Left cardiac atrium (tissue), 4 donors: ENCODE data around the gene SUPT5H. TPM values are rescaled to one million over a fixed set of nuclear protein-coding genes. Genes with fewer than 3 reads are reported as not detected.

Experiments used
- ATAC-seq, 2 donors: fragments of 200-7000 bp; cut with Tn5 transposase; one replicate each; pipeline ENCODE4 v1.9.1; 2020; ENCODE audit warnings: mild to moderate bottlenecking in 2 of 2, moderate library complexity in 2 of 2
- DNase-seq: peaks from one replicate; pipeline ENCODE4 v3.0.0-alpha.2; 2020
- intact Hi-C, 2 donors: fragments of 100-400 bp; cut with DNase I; formaldehyde crosslinking; loops; one replicate each; pipeline versions ENCODE4 v1.14.1 to v1.15.1; 2022 to 2023
- long read RNA-seq: library from polyadenylated mRNA; unstranded; transcript quantifications from one replicate; pipeline ENCODE4 v2.0.0, GENCODE V29; 2021
- total RNA-seq, 2 donors: library from RNA; stranded (reverse); fragmentation: NEBNext Ultra II Directional; extraction: Animal tissue kit (Norgen Biotek cat#: 25700); gene quantifications; one replicate each; pipeline ENCODE4 v1.2.1, GENCODE V29; 2021
- donor health status: DM: no; HTN: yes; CAD: no.
- donor health status: DM: no; HTN: yes; CAD: no; lungs with severe emphysema.
- donor health status: DM: yes; HTN: yes; CAD: no.
- donor health status: Dilated cardiomyopathy.

The SUPT5H gene
- 10 to 100 TPM; 61.1 to 70.1 TPM for total RNA-seq
- long read RNA-seq, partial matches to known transcripts: 8 of 9 reads
- long read RNA-seq, other reads (novel, unspliced or antisense): 1 of 9 reads

DNA sequence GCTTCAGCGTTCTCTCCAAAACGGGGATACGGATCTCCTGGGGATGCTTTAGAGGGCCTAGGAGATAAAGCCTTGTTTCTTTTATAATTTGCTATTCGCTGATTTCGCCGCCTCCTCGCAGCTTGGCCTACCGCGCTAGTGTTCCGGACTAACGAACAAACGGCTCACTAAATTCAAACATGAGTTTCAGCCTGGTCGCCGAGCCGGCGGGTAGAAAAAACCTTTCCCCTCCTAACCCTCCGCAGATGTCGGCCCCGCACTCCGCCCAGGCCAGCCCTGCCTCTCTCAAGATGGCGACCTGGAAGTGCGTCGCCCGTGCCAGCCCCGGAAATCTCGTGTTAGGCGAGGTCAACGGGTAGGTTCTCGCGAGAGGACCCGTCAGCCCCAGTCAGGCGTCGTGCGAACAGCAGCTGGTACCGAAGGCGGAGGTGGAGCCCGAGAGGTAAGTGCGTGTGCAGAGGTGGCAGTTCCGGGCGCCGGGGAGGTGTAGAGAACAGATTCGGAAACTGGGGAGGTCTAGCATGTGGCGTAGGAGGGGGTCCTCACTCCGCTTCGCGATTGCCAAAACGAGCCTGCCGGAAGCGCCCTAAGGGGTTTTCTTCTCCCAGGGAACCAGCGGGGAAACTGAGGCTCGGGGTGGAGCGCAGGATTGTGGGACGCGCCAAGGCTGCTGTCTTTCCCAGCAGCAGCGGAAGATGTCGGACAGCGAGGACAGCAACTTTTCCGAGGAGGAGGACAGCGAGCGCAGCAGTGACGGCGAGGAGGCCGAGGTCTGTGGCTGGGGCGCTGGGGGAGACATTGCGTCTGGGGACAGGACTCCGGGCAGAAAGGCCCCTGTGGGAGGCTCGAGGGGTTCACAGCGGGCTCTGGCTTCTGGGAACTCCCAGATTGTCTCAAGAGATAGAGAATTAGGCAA lies at the start of gene SUPT5H:
SUPT5H (plus strand) TSS at position 387 of the 916 bp plus-strand sequence; CDS start at position 696, 309 bp downstream.
- ATAC-seq (peak; percentile 97 to 99), DNase-seq (peak; percentile 98)
- intact Hi-C loops: no loop called here

- peak; percentile 80 to 83 for ATAC-seq
- intact Hi-C loops: loop anchor here in 1 of 2 donors (1.0 kb wide), 1 partner anchor 15 kb away; the partner anchor contains the start of gene PLEKHG2
These were observed 47.8 kb upstream of the SUPT5H start for GRCh38 chr19:39397360-39398296.

DNA sequence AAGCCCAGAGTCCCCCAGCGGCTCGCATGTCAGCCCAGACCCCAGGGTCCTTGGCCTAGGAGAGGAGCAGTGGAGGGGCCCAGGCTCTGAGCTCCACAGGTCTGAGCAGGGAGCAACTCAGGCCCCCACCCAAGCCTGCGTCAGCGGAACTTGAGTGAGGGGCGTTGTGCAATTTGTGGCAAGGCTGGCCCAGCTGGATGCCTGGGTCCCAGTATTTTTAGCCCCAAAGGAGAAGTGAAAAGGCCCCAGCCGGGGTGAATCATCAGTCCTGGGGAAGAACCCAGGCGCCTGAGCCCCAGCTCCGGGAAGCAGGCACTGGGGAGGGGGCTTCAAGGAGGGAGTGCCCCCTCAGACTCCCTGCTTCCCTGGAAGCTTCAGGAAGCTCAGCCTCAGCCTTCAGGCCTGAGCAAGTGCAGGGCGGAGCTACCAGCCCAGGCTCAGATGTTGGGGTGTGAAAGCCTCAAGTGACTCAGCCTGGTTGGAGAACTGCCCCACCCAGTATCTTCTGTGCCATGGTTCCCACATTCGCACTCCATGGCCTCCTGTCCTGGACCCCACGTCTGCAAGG lies 47.0 kb upstream of the SUPT5H start:
- DNase-seq: peak; percentile 80
- peak in 1 of 2 donors; percentile 32 for ATAC-seq
- intact Hi-C loops: no loop called here

More at GRCh38 chr19:39397360-39398296, 47.8 kb upstream of the SUPT5H start:
- peak; percentile 92 for DNase-seq

DNA sequence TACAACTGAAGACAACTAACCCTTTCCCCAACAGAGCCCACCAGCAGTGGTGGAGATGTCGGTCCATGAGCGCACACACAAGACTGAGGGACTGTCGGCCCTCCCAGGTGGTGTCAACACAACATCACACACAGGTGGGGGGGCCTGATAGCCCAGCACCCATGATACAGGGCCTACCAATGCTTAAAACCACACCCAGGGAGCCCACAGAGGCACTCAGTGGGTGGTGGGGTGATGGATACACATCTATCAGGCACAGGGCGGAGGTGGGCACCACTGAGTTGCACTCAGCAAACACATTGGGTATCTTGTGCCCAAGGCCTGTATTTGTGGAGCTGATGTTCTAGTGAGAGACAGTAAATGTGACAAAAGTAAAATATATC lies 45.7 kb upstream of the SUPT5H start:
- ATAC-seq (no peak), DNase-seq (no peak)
- intact Hi-C loops: no loop called here

GRCh38 chr19:39400061-39400460 lies 45.3 kb upstream of the SUPT5H start:
- DNase-seq (no peak), ATAC-seq (no peak)
- intact Hi-C loops: no loop called here

GRCh38 chr19:39401070-39401548 lies 44.3 kb upstream of the SUPT5H start:
- ATAC-seq (no peak), DNase-seq (no peak)
- intact Hi-C loops: no loop called here

- intact Hi-C loops: no loop called here
- DNase-seq: peak; percentile 66
- ATAC-seq: no peak
These were observed 43.6 kb upstream of the SUPT5H start for GRCh38 chr19:39401549-39402345.

DNA sequence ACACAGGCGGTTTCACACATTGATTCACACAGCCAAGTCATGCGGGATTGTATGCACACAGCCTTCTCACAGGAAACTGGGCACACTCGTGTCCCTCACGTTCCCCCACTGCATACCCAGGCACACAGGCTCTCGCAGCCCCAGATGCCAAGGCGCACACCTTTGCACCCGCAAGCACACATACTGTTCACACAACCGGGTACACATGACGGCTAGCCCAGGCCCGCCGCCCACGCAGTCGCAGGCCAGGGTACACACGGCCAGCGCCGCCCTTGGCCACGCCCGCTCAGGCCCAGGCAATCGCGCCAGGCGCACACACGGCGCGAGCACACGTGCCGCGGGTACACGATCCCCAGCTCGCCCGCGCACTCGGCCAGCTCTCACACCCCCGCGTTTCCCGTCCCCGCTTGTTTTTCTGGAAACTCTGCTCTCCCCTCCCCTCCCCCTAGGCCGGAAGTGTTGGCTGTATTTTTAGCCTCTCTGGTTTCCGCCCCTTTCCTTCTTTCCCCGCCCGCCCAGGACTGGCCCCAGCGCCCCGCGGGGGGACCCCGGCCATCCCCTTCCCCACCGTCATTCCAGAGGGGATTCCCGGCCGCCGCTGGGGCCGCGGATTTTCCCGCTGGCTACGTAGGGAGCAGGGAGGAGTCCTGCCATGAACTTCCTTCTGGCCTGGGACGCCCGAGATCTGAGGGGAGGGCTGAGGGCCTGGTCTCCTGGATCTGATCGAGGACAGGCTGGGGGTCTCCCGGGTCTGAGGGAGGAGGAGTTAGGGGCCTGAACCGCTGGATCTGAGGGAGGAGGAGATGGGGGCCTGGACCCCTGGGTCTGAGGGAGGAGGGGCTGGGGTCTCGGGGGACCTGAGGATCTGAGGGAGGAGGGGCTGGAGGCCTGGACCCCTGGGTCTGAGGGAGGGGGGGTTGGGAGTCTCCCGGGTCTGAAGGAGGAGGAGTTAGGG lies 42.8 kb upstream of the SUPT5H start:
- peak; percentile 97 for DNase-seq
- intact Hi-C loops: no loop called here
- ATAC-seq: peak; percentile 39 to 44

DNA sequence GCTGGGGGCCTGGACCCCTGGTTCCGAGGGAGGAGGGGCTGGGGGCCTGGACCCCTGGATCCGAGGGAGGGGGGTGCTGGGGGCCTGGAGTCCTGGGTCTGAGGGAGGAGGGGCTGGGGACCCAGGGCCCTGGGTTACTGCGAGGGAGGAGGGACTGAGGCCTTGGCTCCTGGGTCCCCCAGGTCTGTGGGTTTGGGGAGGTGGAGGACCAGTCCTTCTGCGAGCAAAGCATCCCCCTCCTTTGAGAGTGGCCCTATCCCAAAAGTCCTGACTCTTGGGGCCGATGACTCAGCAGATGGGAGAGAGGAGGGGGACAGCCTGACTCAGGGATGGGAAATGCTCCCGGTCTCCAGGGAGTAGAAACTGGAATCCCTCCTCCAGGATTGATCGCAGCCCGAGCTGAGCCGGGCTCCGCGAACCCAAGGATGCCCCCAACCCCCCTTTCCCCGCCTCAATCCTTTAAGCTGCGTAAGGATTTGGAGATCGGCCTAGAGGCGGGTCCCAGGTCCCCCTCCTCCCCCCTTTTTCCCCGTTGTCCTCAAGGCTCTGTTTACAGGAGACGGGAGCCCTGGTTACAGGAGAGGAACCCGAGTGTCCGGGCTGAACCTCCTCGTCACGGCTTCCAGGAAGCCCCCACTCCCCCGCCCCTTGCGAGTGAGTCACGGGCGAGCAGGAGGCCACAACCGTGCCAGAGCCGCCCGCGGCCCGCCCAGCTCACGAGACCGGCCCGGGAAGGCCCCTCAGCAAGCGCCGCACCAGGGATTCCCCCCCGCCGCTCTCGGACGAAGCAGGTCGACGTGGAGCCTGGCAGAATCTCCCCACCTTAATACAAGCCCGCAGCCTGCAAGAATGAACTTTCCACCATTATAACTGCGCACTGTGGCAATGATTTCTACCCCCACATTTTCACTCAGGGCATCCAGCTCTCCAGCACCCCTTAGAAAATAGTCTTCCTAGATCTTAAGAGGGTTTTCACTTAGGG lies 41.8 kb upstream of the SUPT5H start:
- ATAC-seq: peak; percentile 53 to 66
- intact Hi-C loops: no loop called here
- DNase-seq: peak; percentile 99

DNA sequence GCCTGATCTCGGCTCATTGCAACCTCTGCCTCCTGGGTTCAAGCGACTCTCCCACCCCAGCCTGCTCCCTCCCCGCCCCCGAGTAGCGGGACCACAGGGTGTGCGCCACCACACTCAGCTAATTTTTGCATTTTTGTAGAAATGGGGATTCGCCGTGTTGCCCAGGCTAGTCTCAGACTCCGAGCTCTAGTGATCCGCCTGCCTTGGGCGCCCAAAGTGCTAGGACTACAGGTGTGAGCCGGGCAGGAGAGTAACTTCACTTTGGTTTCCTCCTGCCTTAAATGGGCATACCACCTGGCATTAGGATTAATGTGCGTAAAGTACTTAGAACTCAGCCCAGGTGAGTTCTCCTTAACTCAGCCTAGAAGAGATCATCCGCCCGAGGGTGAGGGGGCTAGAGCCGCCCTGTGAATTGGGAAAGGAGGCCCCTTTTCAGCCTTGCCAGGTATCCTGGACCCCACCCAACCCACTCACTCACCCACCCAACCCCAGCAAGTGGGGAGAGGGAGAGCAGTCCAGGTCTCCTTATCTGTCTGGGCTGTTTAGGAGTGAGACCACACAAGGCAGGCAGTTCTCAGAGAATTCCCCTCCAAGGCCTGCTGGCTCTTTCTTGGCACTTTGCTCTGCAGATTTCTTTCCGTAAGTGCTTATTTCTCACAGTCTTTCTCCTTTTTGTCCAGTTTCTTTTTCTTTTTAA lies 40.0 kb upstream of the SUPT5H start:
- ATAC-seq (no peak), DNase-seq (no peak)
- intact Hi-C loops: no loop called here

GRCh38 chr19:39405958-39406655 lies 39.3 kb upstream of the SUPT5H start:
- ATAC-seq (no peak), DNase-seq (no peak)
- intact Hi-C loops: no loop called here

DNA sequence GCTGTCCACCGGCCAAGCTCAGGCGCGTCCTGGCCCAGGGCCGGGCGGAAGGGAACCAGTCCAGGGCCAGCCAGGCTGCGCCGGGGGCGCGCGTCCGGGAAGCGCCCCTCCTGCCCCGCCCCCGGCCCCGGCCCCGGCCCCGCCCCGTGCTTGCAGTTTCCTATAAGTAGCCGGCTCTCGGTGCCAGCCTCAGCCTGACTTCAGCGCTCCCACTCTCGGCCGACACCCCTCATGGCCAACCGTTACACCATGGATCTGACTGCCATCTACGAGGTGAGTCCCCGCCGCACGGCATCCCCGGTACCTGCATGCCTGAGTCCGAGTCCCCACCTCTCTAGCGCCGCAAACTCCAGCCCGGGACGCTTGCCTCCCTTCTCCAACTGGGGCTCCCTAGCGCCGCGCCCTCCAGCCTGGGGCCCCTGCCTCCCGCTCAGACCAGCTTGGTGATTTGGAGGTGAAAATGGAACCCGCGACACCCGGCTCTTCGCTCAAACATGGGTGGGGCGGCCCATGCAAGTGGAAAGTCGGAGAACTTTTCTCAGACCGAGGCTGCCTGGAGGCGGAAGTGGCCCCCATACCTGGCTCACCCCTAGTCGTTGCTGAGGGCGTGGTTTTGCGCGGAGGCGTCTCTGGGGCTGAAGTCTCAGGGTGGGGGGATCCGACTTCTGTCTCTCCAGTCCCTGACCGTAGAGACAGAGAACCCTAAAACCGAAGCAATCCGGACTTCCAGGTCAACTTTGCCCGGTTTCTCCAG lies 38.5 kb upstream of the SUPT5H start, which contains the start of gene ZFP36:
ZFP36 (plus strand) TSS at position 192 of the 754 bp plus-strand sequence; CDS start at position 250, 58 bp downstream.
- peak; percentile 45 to 49 for ATAC-seq
- DNase-seq: peak; percentile 92
- intact Hi-C loops: no loop called here

DNA sequence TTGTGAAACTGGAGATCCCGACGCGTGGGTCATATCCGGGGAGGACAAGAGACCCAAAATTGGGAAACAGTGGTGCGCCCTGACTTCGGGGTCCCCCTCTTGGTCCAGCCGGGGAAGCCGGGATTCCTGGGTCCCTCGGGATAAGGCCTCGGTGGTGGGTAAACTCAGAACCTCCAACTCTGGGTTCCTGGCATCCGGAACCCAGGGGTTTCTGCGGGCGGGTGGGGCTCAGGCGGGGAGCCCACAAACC lies 38.0 kb upstream of the SUPT5H start:
- DNase-seq: no peak
- intact Hi-C loops: no loop called here
- no peak for ATAC-seq

DNA sequence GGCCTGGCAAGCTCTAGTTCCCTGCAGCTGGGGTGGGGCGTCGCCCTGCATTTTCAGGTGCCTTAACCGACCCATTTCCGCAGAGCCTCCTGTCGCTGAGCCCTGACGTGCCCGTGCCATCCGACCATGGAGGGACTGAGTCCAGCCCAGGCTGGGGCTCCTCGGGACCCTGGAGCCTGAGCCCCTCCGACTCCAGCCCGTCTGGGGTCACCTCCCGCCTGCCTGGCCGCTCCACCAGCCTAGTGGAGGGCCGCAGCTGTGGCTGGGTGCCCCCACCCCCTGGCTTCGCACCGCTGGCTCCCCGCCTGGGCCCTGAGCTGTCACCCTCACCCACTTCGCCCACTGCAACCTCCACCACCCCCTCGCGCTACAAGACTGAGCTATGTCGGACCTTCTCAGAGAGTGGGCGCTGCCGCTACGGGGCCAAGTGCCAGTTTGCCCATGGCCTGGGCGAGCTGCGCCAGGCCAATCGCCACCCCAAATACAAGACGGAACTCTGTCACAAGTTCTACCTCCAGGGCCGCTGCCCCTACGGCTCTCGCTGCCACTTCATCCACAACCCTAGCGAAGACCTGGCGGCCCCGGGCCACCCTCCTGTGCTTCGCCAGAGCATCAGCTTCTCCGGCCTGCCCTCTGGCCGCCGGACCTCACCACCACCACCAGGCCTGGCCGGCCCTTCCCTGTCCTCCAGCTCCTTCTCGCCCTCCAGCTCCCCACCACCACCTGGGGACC lies 37.6 kb upstream of the SUPT5H start:
- intact Hi-C loops: no loop called here
- DNase-seq (peak; percentile 64), ATAC-seq (no peak)
